ENCODE measurements around the gene MTMR11. TPM values are rescaled to one million over a fixed set of nuclear protein-coding genes. Genes with fewer than 3 reads are reported as not detected.
A peak's percentile ranks its signal among the peaks of the same experiment; 100 is the strongest.
"Not testable (repeated sequence)": the region's sequence is repeated elsewhere in the genome, so short reads cannot be mapped to it uniquely, and the experiment has no call there.

The MTMR11 gene
- total RNA-seq, 4 donors from 2014 or later: 3.2 to 4.8 (median 4.5) TPM

DNA sequence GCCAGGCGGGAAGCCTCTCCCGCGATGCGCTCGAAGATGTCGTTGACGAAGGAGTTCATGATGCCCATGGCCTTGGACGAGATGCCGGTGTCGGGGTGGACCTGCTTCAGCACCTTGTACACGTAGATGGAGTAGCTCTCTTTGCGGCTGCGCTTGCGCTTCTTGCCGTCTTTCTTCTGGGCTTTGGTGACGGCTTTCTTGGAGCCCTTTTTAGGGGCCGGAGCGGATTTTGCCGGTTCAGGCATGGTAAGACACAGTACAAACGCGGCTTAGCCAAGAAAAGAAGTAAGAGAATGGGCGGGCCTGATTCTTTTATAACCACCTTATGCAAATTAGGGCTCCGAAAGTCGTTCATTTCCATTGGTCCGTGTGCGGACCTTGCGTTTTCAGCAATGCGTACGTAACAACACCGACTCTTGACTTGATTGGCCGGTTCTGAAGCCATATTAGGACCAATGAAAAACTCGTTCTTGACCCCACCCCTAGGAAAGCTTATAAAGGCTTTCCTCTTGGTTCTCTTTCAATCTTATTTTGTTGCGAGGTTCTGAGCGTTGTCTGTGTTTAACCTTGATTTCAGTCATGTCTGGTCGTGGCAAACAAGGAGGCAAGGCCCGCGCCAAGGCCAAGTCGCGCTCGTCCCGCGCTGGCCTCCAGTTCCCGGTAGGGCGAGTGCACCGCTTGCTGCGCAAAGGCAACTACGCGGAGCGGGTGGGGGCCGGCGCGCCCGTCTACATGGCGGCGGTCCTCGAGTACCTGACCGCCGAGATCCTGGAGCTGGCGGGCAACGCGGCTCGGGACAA, 50.1 kb downstream of the MTMR11 start:
- peak; percentile 56 for DNase-seq (ENCODE audit: low spot score)
- TF ChIP-seq, protein P1, sequence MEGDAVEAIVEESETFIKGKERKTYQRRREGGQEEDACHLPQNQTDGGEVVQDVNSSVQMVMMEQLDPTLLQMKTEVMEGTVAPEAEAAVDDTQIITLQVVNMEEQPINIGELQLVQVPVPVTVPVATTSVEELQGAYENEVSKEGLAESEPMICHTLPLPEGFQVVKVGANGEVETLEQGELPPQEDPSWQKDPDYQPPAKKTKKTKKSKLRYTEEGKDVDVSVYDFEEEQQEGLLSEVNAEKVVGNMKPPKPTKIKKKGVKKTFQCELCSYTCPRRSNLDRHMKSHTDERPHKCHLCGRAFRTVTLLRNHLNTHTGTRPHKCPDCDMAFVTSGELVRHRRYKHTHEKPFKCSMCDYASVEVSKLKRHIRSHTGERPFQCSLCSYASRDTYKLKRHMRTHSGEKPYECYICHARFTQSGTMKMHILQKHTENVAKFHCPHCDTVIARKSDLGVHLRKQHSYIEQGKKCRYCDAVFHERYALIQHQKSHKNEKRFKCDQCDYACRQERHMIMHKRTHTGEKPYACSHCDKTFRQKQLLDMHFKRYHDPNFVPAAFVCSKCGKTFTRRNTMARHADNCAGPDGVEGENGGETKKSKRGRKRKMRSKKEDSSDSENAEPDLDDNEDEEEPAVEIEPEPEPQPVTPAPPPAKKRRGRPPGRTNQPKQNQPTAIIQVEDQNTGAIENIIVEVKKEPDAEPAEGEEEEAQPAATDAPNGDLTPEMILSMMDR (IDR thresholded peaks at IDR 0.05): no peak
- peak; percentile 86 for ATAC-seq (ENCODE audit: low FRiP score)

DNA sequence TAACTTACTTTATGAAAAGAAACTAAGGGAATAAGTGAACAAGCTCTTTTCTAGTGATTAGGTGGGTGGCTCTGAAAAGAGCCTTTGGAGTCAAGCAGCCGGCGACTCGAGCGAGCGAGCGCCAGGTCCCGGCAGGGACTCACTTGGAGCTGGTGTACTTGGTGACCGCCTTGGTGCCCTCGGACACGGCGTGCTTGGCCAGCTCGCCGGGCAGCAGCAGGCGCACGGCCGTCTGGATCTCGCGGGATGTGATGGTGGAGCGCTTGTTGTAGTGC, 50.6 kb downstream of the MTMR11 start:
- ATAC-seq (ENCODE audit: low FRiP score); DNase-seq (ENCODE audit: low spot score): not testable (repeated sequence)

DNA sequence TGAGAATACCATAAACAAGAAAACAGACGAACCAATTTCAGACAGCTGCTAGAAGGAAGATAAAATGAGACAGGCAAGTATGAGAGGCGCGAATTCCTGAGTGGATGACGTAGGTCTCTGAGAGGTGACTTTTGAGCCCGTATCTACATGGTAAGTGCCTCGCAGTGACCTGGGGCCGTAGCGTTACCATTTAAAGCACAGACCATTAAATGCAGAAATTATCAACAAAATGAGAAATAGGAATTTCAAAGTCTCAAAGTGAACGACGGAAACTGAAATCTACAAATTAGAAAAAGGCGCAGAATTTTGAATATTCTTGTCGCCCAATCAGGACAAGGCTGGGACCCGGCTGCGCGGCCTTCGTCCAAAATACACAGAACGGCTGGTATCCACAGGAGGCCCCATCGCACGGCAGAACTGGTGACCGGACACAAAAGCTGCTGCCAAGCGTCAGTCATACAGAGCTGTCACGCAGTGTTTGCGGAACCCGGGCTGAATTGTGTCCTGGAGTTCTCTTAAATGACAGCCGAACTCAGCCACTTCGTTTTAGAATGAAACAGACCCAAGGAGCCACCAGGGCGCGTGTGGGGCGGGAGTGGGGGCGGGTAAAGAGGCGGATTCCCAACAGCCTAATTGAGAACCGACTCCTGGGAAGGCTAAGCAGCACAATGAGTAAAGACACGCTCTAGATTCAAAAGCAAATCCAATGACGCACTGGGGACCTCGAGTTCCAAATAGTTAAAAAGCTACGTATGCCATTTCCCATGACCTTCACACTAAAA, 51.1 kb downstream of the MTMR11 start:
- ATAC-seq (ENCODE audit: low FRiP score) (no peak), DNase-seq (ENCODE audit: low spot score) (peak; percentile 44)
- TF ChIP-seq, protein P1 (IDR thresholded peaks at IDR 0.05): no peak

DNA sequence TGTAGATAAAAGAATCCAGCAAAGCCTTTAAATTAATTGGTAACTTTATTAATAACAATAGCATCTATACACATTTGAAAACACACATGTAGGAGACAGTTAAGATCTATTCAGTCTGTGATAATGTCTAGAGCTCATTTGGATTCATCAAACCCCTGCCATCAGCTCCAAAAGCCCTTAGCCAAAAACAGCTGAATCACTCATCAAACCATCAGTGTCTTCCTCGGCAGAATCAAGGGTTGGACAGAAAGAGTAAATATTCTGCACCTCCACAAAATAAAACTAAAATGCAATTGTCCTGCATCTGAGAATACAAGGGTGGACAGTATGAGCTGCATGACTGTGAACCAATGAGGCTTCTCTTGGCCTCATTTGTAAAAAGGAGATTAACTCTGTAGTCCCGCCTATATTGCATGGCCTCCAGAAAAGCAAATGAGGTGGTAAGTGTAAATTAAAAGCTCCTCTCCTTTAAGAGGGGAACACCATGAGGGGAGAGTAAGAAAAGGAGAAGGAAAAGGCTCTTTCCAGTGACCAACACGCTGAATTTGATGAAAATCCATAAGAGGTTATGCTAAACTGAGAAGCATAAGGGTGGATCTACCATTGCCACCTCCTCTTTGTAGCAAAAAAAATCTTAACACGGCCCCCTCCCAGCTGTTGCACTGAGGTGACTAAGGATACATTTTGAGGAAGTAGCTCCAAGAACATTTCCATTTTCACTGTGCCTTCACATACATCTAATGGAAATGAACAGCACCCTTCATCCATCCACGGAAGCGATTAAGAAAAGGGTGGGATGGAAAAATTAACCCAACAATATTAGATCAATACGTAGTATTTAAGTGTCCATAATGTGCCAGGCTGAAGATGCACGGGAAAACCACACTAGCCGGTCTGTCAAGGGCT, 52.0 kb downstream of the MTMR11 start:
- TF ChIP-seq, protein P1 (IDR thresholded peaks at IDR 0.05): no peak
- ATAC-seq (ENCODE audit: low FRiP score): no peak

DNA sequence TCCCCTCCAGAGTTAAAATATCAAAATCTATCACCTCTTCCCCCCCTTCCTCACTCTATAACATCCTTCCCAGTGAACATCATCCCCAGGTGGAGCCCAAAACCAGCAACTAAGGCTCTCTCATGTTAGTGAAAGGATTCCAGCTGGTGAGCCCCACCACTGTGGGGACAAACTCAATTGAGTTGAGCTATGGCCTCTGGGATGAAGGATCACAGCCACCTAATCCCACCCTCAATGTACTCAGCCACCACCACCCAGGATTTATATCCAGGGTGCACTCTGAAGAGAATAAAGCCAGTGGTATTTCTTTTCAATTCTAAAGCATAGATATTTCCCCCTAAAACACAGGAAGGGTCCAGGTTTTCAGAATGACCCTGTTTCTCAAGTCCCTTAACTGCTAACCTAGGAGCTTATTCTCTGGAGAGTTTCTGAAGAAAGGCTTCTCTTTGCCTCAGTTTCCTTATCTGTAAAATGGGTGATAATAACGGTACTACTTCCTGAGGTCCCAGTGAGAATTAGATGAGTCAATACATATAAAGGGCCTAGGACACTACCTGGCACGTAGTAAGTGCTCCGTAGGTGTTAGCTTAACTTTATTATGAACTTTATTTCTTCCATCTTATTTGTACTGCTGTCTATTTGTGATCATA, 53.0 kb downstream of the MTMR11 start:
- ATAC-seq (ENCODE audit: low FRiP score): no peak
- TF ChIP-seq, protein P1 (IDR thresholded peaks at IDR 0.05): no peak
- DNase-seq (ENCODE audit: low spot score): no peak

More for the DNA sequence above, 52.0 kb downstream of the MTMR11 start:
- no peak for DNase-seq (ENCODE audit: low spot score)

DNA sequence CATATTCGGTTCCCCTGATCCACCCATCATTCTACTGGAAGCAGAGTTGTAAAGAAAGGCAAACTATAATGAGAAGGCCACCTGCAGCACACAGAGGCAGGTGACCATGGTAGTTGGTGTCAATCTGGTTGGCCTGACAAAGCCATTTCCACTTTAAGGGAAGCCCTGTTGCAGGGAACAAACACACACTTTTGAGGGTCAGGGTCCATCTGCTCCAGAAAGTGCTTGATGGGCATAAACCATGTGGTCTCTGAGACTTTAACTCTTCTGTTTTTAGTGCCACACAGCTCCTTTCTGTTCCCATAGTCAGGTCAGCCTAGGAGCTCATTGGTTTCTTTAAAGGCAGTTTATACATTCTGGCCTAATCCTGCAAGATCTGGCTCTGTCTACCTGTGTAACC, 54.8 kb downstream of the MTMR11 start:
- DNase-seq (ENCODE audit: low spot score) (no peak), ATAC-seq (ENCODE audit: low FRiP score) (no peak)

More for the DNA sequence above, 54.8 kb downstream of the MTMR11 start:
- TF ChIP-seq, protein P1 (IDR thresholded peaks at IDR 0.05): no peak
